Caco-2 (cell line): Measurements from ENCODE around the gene ACOT2. TPM values are rescaled to one million over a fixed set of nuclear protein-coding genes. Genes with fewer than 3 reads are reported as not detected.

ENCODE experiments used
- BruUV-seq: library from RNA; stranded (reverse); fragments of 400-500 nt; replicated peaks from 2 replicates; lab custom pipeline; 2021; lab: Mats Ljungman, UMichigan
- CTCF ChIA-PET: fragments of 300-600 bp; sonication (Branson Sonifier 250); formaldehyde crosslinking; loops from one replicate; lab custom pipeline; 2022; ENCODE audit warnings: antibody characterized with exemption; lab: Charles Lee
- POLR2A ChIA-PET: fragments of 300-600 bp; sonication (Branson Sonifier 250); formaldehyde crosslinking; loops from one replicate; lab custom pipeline; 2022; ENCODE audit warnings: antibody characterized with exemption; lab: Charles Lee
- DNase-seq, 2 experiments: peaks; one replicate each; pipeline versions ENCODE4 v3.0.0 to v3.0.0-alpha.2; 2020 to 2022
- H3K27me3 ChIP-seq: replicated peaks from 2 replicates; pipeline ENCODE4 v1.6.0; 2011; ENCODE audit warnings: low read length; ENCODE audit not compliant: control insufficient read depth, insufficient read depth
- H3K36me3 ChIP-seq: 2 replicates; pipeline ENCODE4 v1.5.1; 2011; ENCODE audit warnings: low read length; ENCODE audit not compliant: control insufficient read depth, insufficient read depth
- H3K4me1 ChIP-seq: fragments of 250-450 bp; sonication (Bioruptor Pico); 2 replicates; pipeline ENCODE4 v1.5.1; 2020; ENCODE audit warnings: mild to moderate bottlenecking
- H3K4me3 ChIP-seq: 2 replicates; pipeline ENCODE4 v1.5.1; 2011; ENCODE audit warnings: low read depth, mild to moderate bottlenecking, control low read depth, low read length
- H3K9me3 ChIP-seq: fragments of 250-450 bp; sonication (Bioruptor Pico); 2 replicates; pipeline ENCODE4 v1.5.1; 2020; ENCODE audit warnings: mild to moderate bottlenecking, moderate library complexity
- H3K27ac Mint-ChIP-seq: one replicate; pipeline ENCODE4 v1.8.0; 2022; ENCODE audit warnings: mixed read lengths; ENCODE audit not compliant: unreplicated experiment
- H3K27me3 Mint-ChIP-seq: one replicate; pipeline ENCODE4 v1.8.0; 2022; ENCODE audit warnings: mixed read lengths; ENCODE audit not compliant: insufficient read depth, unreplicated experiment
- H3K36me3 Mint-ChIP-seq: one replicate; pipeline ENCODE4 v1.8.0; 2022; ENCODE audit warnings: mild to moderate bottlenecking, mixed read lengths; ENCODE audit not compliant: insufficient read depth, unreplicated experiment
- H3K4me1 Mint-ChIP-seq: one replicate; pipeline ENCODE4 v1.8.0; 2022; ENCODE audit warnings: low read depth, mixed read lengths; ENCODE audit not compliant: unreplicated experiment
- H3K4me3 Mint-ChIP-seq: one replicate; pipeline ENCODE4 v1.8.0; 2022; ENCODE audit warnings: mild to moderate bottlenecking, moderate library complexity, mixed read lengths; ENCODE audit not compliant: unreplicated experiment
- H3K9me3 Mint-ChIP-seq: one replicate; pipeline ENCODE4 v1.8.0; 2022; ENCODE audit warnings: mixed read lengths; ENCODE audit not compliant: unreplicated experiment
- CTCF ChIP-seq, 2 experiments: fragments of 200-600 bp in 1 of 2; IDR thresholded peaks; 1 replicate in 1 of 2; 2 replicates in 1 of 2; pipeline versions ENCODE4 v1.5.1 to v1.8.0; 2011 to 2022; ENCODE audit warnings: antibody characterized with exemption in 1 of 2, control low read depth in 1 of 2, inconsistent platforms in 1 of 2, low read depth in 1 of 2, low read length in 1 of 2, mild to moderate bottlenecking in 1 of 2, moderate library complexity in 1 of 2; ENCODE audit not compliant: insufficient read depth in 1 of 2, severe bottlenecking in 1 of 2, unreplicated experiment in 1 of 2
- intact Hi-C: fragments of 100-400 bp; cut with micrococcal nuclease; formaldehyde crosslinking; loops from one replicate; pipeline ENCODE4 v1.10.0; 2022; ENCODE audit not compliant: unreplicated experiment
- total RNA-seq: library from RNA; stranded (reverse); gene quantifications from 2 replicates; pipeline ENCODE4 v1.2.3, GENCODE V29; 2022

ACOT2 gene
- total RNA-seq, 1 experiment from 2014 or later: 41.4 TPM

- no peaks in the 10 kb centered on the region for H3K36me3 Mint-ChIP-seq
Observed at GRCh38 chr14:73623504-73624054, 54.6 kb downstream of the ACOT2 start.

More at GRCh38 chr14:73623504-73624054, 54.6 kb downstream of the ACOT2 start:
- BruUV-seq: no TSS peak
- Mint-ChIP-seq H3K4me1 (no peaks in the 10 kb centered on the region), H3K4me3 (no peak overlapping the region), H3K9me3 (no peaks in the 10 kb centered on the region), H3K27me3 (no peaks in the 10 kb centered on the region), H3K27ac (no peak overlapping the region)
- H3K36me3 ChIP-seq: no peaks in the 10 kb centered on the region
- DNase-seq: no peak
- no peak for TF ChIP-seq CTCF (IDR thresholded peaks at IDR 0.05; ENCODE audit: insufficient read depth in 1 of 2, low read depth in 1 of 2, low read length in 1 of 2, severe bottlenecking in 1 of 2, unreplicated experiment in 1 of 2)
- intact Hi-C loops: no loop called here
- H3K4me3 ChIP-seq: no peak overlapping the region
- no peaks in the 10 kb centered on the region for H3K27me3 ChIP-seq
- ChIA-PET CTCF (no interaction called here), POLR2A (no interaction called here)
- H3K9me3 ChIP-seq: no peaks in the 10 kb centered on the region
- no peaks in the 10 kb centered on the region for H3K4me1 ChIP-seq

Other genes starting within 250 kb of the ACOT2 start
- 66.2 and 67.6 TPM in 2 replicates for gene NUMB, start 110.7 kb upstream of the ACOT2 start, total RNA-seq
- 16.1 and 16.5 TPM in 2 replicates for gene RIOX1, start 78.3 kb upstream of the ACOT2 start, total RNA-seq
- 10.3 TPM in 2 replicates for gene ACOT1, start 32.1 kb upstream of the ACOT2 start, total RNA-seq
- 0.14 and 0.29 TPM in 2 replicates for gene HEATR4, start 10.3 kb upstream of the ACOT2 start, total RNA-seq
- gene ACOT4, start 22.7 kb downstream of the ACOT2 start, total RNA-seq: 2.7 and 3.2 TPM in 2 replicates
- not detected in 2 replicates for gene ACOT6, start 43.3 kb downstream of the ACOT2 start, total RNA-seq
- gene DNAL1, start 75.8 kb downstream of the ACOT2 start, total RNA-seq: 9.6 and 12.2 TPM in 2 replicates
- gene PNMA1, start 145.2 kb downstream of the ACOT2 start, total RNA-seq: 33.2 and 38.8 TPM in 2 replicates